HG02981 (cell line): ENCODE measurements around the gene GVQW3.

ENCODE experiments used
- ATAC-seq: cut with Tn5 transposase; IDR thresholded peaks from one replicate; pipeline ENCODE4 v1.9.1; 2021; ENCODE audit warnings: mild to moderate bottlenecking, moderate library complexity; ENCODE audit not compliant: unreplicated experiment

The GVQW3 gene

DNA sequence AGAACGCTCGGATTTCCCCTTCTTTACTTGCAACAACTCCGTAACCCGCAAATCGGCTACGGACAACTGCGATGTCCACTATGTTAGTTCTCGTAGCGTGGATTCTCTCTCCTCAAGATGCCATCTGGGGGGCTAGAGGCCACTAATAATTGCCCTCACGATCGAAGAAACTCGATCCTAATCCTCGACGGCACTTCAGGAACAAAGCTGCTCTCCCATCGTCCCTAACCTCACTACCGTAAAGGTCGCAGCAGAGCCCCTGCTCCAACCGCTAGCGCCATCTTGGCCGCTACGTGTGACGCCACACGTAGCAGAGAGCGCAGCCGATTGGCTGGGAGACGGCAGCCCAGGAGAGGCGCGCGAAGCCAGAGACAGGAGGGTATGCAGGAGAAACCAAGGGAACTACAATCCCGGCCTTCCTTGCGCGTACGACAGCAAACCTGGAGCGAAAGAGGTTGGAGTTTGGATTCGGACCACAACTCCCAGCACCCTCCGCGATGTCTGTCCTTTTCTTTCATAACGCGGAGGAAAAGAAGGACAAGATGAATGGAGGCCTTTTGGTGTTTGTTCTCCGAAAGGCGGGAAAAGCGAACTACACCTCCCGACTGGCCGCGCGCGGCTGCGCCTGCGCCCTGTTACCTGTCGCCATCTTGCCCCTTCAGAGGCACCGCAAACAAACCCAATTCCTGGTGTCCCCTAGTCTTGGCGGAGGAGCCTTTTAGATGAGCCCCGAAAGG is 63.4 kb downstream of the GVQW3 start, which contains the start of gene EMSY:
EMSY (plus strand) TSS at position 635 of the 737 bp plus-strand sequence. CDS start 1,921 bp downstream, outside the sequence.
- peak; percentile 90 for ATAC-seq

DNA sequence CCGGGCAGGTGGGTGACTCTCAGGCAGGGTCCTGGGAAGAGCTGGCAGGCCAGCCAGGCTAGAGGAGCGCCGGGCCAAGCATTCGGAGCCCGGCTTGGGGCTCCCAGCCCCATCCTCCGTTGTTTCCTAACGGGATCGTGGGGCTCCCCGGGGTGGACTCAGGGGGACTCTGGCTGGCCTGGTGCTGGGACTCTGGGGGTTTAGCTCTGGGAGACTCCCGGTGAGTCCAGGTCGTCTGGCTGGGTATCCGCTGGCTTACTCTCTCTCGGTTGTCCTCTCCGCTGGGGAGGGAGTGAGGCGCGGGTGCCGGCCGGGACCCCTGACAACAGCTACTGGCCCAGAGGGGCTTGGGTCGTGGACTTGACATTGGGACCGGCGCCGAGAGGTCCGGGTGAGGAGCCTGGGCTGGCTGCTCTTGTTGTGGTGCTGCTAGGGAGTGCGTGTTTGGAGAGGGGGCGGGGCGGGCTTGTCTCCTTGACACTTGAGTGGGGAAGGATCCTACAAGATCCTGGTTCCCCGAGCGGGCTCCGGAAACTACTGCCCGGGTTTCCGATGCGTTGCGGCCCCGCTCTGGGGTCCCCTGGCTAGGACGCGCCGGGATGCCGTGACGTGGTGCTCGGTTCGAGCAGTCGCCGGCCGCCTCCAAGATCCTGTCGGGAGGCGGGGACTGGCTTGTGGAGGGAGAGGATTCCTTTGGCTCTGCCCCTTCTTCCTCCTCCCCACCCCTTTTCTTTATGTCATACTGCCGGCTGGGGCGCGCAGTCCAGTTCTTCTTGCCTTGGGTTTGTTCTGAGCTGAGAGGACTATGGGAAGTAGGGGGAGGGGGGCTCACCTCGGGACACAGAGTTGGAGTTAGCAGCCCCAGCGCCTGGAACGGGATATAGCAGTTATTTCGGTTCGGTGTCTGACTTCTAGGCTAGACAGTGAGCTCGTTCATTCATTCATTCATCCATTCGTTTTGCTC is 64.3 kb downstream of the GVQW3 start:
- peak; percentile 12 for ATAC-seq

DNA sequence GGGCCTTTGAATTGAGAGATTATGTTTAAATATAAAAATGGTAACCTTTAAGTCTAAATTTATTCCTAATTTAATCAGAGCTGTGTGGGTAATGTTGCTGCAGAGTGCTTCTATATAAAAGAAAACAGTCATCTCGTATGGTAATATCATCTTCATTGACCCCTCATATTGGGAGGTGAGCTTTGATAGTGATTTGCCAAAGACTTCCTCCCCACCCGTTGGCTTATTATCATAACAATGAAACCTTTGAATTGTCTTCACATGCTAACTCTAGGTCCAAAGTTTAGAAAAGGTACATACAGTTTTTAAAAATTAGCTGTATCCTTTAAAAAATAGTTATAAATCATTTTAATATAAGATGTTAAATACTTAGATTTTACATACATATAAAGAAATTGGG is 67.4 kb downstream of the GVQW3 start:
- no peak for ATAC-seq

- ATAC-seq: no peak
Measured at GRCh38 chr11:76453248-76453647, 72.1 kb downstream of the GVQW3 start.

- no peak for ATAC-seq
Measured at GRCh38 chr11:76455331-76455730, 74.2 kb downstream of the GVQW3 start.

DNA sequence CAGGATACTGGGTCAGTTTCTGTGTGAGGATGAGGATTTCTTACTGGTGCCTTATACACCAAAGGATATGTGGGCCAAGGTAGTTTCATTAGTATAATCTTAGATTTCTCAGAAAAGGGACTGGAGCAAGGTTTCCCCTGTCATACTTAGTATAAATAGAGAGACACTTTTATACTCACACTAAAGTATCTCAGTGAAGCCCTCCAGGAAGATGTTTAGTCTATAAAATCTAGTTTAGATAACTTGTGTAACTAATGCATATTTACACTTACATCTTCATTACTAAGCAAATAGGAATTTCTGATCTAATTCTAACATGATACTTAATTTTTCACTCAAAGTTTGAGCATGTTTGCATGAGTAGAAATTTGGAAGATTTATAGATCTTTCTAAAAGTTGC is 74.8 kb downstream of the GVQW3 start:
- ATAC-seq: no peak

DNA sequence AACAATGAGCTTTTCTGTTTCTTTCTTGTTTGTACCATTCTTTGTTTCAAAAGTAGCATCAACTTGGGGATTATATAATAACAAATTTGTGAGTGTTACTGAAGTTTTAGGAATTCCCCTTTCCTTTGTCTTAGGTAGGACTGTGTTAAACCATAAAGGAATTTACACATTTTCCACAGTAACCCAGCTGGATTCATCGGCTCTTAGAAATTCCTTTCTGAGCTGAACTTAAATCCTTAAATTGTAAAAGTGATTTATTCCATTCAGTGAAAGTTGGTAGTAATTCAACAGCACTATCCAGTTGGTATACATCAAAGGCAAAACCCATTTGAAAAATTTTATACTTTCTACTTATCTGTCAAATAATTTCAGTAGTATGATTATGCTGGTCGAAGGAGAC is 75.4 kb downstream of the GVQW3 start:
- ATAC-seq: no peak
